Colonic mucosa (tissue), 4 donors: ENCODE measurements around the gene CDC34. TPM values are rescaled to one million over a fixed set of nuclear protein-coding genes. Genes with fewer than 3 reads are reported as not detected.
A peak's percentile ranks its signal among the peaks of the same experiment; 100 is the strongest.

Experiments
- DNase-seq: peaks from one replicate; pipeline ENCODE4 v3.0.0-alpha.2; 2020
- H3K27ac ChIP-seq: fragments of 200-600 bp; one replicate; pipeline ENCODE4 v1.8.0; 2021
- H3K27me3 ChIP-seq: fragments of 200-600 bp; one replicate; pipeline ENCODE4 v1.8.0; 2021
- H3K36me3 ChIP-seq: fragments of 200-600 bp; one replicate; pipeline ENCODE4 v1.8.0; 2021
- H3K4me1 ChIP-seq: fragments of 200-600 bp; one replicate; pipeline ENCODE4 v1.8.0; 2021; ENCODE audit warnings: mild to moderate bottlenecking
- H3K4me3 ChIP-seq: fragments of 200-600 bp; one replicate; pipeline ENCODE4 v1.8.0; 2021
- H3K9ac ChIP-seq, 2 donors: one replicate each; pipeline ENCODE4 v1.7.0; 2013; ENCODE audit warnings: control low read depth in 2 of 2, low read depth in 2 of 2, low read length in 2 of 2
- H3K9me3 ChIP-seq: fragments of 200-600 bp; one replicate; pipeline ENCODE4 v1.8.0; 2021
- intact Hi-C: fragments of 100-400 bp; cut with DNase I; formaldehyde crosslinking; loops from one replicate; pipeline ENCODE4 v1.14.1; 2022
- total RNA-seq, 2 donors: library from RNA; stranded (reverse); fragmentation: NEBNext Ultra II Directional in 1 of 2; extraction: Animal tissue kit (Norgen Biotek cat#: 25700) in 1 of 2; gene quantifications; one replicate each; pipeline ENCODE4 v1.2.1, GENCODE V29; 2021
- TF ChIP-seq, protein P1 (sequence below): fragments of 200-600 bp; IDR thresholded peaks from one replicate; pipeline ENCODE4 v1.8.0; 2022; ENCODE audit warnings: antibody characterized with exemption, mild to moderate bottlenecking
- donor health status: healthy.
- donor health status: DM: no; HTN: no; CAD: no.
- donor health status: DM: no; HTN: no; CAD: no.

The CDC34 gene
- total RNA-seq, 2 donors from 2014 or later = 60.7 to 93.4 TPM

GRCh38 chr19:508204-509150 is 23.1 kb upstream of the CDC34 start:
- DNase-seq = no peak
- intact Hi-C loops = no loop called here
- H3K9me3 ChIP-seq = no peaks in the 10 kb centered on the region
- no peaks in the 10 kb centered on the region for H3K27me3 ChIP-seq
- TF ChIP-seq, protein P1, sequence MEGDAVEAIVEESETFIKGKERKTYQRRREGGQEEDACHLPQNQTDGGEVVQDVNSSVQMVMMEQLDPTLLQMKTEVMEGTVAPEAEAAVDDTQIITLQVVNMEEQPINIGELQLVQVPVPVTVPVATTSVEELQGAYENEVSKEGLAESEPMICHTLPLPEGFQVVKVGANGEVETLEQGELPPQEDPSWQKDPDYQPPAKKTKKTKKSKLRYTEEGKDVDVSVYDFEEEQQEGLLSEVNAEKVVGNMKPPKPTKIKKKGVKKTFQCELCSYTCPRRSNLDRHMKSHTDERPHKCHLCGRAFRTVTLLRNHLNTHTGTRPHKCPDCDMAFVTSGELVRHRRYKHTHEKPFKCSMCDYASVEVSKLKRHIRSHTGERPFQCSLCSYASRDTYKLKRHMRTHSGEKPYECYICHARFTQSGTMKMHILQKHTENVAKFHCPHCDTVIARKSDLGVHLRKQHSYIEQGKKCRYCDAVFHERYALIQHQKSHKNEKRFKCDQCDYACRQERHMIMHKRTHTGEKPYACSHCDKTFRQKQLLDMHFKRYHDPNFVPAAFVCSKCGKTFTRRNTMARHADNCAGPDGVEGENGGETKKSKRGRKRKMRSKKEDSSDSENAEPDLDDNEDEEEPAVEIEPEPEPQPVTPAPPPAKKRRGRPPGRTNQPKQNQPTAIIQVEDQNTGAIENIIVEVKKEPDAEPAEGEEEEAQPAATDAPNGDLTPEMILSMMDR = no peak
- H3K36me3 ChIP-seq = no peaks in the 10 kb centered on the region
- H3K9ac ChIP-seq = peak overlapping the region; percentile 74
- H3K27ac ChIP-seq = no peak overlapping the region
- H3K4me1 ChIP-seq = peaks cover 17% of the 10 kb centered on the region
- H3K4me3 ChIP-seq = peak overlapping the region; percentile 100

GRCh38 chr19:510606-511100 is 20.9 kb upstream of the CDC34 start:
- intact Hi-C loops = no loop called here
- DNase-seq = peak; percentile 88
- Histone ChIP-seq H3K9ac (peak overlapping the region; percentile 61 to 70), H3K4me1 (peaks cover 17% of the 10 kb centered on the region), H3K27ac (peak overlapping the region; percentile 84), H3K9me3 (no peaks in the 10 kb centered on the region), H3K27me3 (no peaks in the 10 kb centered on the region), H3K4me3 (no peak overlapping the region), H3K36me3 (no peaks in the 10 kb centered on the region)
- TF ChIP-seq, protein P1 = peak; percentile 99

DNA sequence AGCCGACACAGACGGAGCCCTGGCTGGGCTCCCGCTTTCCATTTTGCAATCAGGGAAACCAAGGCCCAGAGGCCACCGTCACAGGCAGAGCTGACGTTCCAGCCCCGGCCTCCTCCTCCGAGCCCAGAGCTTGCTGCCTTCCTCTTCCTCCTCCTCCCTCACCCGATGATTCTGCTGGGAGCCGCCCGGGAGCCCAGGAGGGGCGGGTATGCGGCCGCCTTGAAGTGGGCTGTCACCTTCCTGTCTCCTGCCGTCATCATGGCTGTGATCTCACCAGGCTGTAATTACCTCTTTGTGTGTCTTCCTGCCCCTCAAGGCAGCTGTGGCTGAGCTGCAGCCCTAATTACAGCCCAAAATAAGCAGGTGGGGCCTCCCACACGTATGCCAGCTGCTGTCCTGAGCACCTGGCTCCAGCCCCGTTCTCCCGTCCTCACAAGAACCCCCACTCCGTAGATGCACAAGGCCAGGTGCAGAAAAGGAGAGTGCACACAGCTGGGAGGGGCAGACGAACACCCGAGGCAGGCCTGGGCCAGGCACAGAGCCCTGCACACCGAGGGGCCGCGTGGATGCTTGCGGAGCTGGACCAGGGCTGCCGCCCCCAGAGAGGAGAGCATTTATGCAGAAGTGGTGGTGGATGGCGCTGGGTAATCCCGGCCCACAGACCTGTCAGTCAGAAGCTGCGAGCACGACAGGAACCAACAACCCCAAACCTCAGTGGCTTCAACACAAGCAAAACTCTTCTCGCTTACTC is 20.3 kb upstream of the CDC34 start:
- Histone ChIP-seq H3K27me3 (no peaks in the 10 kb centered on the region), H3K9me3 (no peaks in the 10 kb centered on the region), H3K4me3 (no peak overlapping the region), H3K27ac (peak overlapping the region; percentile 84), H3K9ac (peak overlapping the region; percentile 61 to 70), H3K4me1 (peaks cover 17% of the 10 kb centered on the region), H3K36me3 (no peaks in the 10 kb centered on the region)
- TF ChIP-seq, protein P1 = no peak
- DNase-seq = peak; percentile 88
- intact Hi-C loops = no loop called here

DNA sequence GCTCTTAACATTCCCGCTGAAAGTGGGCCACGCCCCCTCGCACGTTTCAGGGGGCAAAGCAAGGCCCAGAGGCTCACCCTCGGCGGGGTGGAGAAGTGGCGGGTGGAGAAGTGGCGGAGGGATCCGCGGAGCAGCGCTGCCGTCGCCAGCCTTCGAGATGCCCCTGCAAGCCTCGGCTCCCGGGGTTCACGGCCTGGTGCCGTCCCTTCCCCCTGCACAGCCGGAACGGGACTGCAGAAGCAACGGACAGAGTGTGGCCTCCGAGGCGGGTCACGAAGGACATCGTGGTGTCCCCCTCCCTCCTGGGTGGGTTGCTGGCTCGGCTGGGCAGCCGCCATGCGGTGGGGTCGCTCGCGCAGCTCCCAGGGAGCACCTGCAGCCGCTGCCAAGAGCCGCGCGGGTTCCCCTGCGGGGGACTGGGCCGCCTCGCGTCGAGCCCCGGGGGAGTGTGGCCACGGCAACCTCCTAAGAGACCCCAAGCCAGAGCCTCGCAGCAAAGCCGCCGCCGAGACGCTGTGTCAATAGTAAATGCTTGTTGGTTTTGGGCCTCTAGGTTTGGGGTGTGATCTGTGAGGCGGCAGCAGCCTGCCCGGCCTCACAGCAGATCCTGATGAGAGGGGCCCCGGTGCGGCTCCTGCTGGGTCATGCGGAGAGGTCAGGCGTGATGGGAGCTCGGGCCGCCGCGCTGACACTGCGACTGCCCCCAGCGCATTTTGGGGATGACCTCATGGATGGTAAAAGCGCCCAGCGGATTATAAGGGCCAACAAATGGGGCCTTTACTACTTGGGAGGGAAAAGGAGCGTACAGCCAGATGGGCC is 18.8 kb upstream of the CDC34 start:
- TF ChIP-seq, protein P1 = no peak

More for the DNA sequence above, 18.8 kb upstream of the CDC34 start:
- Histone ChIP-seq H3K4me3 (no peak overlapping the region), H3K4me1 (peaks cover 17% of the 10 kb centered on the region), H3K9me3 (no peaks in the 10 kb centered on the region), H3K9ac (no peak overlapping the region), H3K27ac (no peak overlapping the region), H3K27me3 (no peaks in the 10 kb centered on the region), H3K36me3 (no peaks in the 10 kb centered on the region)
- intact Hi-C loops = no loop called here
- no peak for DNase-seq
